ENCODE measurements around the gene SPOCK2.

SPOCK2 gene

DNA sequence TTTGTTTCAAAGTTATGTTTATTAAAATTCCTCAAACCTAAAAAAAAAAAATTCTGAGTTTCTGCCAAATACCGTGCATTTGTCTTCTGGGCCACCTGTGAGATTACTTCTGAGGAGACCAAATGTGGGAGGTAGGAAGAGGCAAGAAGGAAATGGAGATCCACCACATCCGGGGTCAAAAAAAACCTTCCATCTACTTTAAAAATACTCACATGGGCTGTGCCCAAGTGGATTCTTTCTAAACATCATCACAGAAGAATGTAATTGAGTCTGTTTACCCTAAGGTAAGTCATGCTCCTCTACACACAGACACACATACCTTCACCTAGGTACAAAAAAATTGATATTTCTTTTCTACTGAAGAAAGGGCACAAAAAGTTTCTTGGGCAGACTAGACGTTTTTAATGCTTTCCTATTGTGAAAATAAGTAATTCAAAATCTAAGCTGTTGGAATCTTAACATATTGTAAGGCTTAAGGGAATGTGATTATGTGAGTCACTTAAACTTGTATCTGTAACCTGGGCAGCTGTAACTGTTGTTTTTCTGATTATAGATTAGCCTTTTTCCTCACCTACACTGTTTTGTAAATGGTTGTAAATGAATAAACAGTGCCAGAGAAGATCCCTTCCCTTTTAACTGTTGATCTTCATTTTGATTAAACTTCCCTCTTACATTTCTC is 19.1 kb upstream of the SPOCK2 start:
- FAIRE-seq: no peak

- no peak for FAIRE-seq
Measured at GRCh38 chr10:72106896-72107295, 18.5 kb upstream of the SPOCK2 start.

DNA sequence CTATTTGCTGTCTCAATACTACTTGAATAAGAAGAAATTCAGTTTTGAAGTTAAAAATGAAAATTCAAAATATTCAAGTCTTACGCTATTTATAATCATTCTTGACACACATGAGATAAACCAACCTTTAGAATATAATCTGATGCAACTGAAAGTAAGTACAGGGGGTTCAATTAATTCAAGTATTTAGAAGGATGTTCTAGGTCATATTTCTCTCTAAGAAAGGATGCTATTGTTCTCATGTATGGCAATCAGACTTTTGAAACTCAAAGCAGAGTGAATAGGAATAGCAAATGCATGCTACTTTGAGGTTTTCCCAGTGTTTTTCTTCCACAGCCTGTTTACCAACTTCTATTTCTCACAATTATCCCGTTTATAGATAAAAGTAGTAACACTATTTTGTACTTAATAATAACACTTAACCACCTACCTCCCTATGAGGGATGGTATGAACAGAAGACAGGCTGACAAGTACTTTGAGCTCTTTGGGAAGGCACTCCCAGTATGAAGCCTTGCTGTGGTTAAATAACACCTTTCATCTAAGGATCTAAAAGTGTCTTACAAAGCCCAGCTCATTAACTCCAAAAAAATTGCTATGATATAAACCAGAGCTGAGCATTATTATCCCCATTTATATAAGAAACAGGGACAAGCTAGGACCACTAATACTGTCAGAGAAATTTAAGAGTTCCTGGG is 18.0 kb upstream of the SPOCK2 start:
- FAIRE-seq: no peak

- no peak for FAIRE-seq
Measured at GRCh38 chr10:72105710-72106109, 17.4 kb upstream of the SPOCK2 start.

DNA sequence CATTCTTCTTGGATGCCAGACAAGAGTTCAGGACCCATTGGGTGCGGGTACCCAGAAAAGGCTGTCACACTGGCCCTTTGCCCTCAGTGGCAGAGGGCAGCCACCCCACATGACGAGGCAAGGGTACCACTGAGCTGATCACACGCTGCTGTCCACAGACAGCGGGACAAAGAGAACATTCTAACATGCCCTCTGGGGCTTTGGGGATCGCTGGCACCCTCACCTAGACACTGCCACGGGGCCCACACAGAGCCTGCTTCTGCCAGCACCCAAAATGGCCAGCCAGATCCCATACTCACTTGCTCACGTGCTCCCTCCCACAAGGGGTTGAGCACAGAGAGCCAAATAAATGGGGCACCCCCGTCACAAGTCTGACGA is 16.7 kb upstream of the SPOCK2 start:
- no peak for FAIRE-seq

DNA sequence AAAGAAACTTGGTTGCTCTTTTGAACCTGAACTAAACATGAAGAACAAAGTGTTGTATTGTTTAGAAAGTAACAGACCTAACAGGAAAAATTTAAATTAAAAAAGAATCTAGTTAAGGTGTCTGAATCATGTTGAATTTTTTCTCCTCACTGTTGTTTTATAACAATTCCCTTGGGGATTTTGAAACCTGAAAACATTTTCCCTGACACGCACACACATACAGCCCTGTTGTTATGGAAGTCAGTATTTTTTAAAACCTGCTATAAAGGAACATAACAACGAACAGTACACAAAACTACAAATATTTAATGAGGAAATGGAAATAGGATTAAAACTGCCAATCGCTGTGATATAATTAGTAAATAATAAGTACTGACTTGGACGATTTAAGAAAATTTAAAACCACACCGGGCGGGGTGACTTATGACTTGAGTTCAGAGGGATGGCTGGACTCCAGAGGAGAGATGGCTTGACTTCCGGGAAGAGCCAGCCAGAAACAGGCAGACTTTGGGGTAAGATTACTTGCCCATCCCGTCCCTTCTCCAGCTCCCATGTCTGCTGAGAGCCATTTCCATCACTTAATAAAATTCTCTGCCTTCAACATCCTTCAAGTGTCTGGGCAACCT is 16.2 kb upstream of the SPOCK2 start:
- FAIRE-seq: no peak

GRCh38 chr10:72099600-72099921 is 11.2 kb upstream of the SPOCK2 start:
- no peak for FAIRE-seq

DNA sequence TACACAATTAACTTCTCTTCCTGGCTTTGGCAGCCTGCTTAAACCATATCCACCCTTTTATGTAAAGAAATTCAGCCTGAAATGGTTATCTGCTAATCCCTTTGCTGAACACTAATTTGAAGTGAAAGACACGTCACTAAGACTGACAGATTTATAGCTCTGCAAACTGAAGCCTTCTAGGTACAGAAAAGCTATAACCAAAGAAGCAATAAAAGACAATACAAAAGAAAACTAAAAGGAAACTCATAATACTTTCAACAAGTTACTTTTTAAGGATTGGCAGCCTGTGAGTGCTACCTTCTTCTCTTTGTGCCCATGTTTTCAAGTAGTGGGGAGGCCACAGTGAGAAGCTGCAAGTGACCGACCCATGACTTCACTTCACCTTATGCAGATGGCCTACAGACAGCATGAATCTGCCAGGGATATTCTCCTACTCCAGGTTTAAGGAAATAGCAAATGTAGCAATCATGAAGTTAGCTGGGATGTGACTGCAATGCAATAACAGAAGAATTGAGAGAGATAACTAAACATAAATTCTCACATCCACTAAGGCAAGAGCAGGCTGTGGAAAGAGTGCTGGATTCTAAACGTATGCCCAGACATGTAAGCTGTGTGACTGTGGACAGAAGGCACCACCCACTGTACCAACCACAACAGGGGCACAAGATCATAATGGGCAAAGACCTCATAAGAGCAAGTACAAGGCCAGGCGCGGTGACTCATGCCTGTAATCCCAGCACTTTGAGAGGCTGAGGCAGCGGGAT is 10.7 kb upstream of the SPOCK2 start:
- FAIRE-seq: no peak

DNA sequence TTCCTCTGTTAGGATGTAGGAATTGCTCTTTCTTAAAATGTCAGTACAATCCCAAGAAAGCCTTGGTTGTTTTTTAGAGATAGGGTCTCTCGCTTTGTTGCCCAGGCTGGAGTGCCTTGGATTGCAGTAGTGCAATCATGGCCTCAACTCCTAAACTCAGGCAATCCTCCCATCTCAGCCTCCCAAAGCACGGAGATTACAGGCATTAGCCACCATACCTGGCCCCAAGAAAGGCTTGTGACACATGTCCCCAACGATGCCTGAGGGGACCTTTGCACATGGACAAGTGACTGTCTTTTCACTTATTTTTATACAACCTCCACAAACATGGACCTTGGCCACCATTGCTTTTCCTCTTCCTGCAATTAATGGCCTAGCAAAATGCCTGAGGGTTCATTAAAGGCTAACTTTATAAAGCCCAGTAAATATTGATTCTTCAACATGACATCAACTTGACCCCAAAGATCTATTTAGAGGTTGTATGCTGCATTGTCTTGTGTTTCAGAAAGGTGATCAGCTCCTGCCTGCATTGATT is 10.0 kb upstream of the SPOCK2 start:
- no peak for FAIRE-seq

DNA sequence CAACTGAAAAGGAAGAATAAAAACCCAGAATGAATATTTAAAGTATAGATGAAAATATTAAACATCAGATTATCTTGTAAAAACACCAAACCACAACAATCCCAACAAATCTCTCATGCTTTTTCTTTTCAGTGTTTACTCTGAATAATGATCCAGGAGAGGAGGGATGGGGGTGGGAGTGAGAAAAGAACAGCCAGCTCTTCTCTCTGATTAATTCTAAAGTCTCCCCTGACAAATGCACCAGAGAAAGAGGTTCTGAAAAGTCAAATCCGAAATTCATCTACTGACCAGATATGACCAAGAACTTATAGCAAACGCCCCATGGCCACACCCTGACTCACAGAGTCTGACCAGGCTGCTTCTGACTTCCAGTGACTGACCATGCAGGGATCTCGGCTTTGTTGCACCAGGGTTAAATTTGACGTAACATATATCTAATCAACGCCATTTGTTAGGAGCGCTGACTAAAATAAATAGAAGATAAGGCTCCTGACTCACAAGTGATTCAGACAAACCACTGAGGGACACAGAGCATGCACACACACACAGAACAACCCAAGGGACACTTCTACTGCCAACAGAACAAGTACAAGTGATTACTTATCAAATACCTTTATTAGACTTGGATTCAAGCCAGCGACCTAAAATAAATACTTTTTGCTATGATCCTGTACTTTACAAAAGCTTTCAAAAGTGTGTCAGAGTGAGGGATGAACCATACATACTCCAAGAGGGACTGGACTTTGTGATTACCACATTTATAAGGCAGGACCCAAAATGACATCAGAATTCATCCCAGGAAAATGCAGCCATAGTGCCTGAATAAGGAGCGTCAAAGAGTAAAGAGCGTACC is 9.3 kb upstream of the SPOCK2 start:
- FAIRE-seq: no peak

DNA sequence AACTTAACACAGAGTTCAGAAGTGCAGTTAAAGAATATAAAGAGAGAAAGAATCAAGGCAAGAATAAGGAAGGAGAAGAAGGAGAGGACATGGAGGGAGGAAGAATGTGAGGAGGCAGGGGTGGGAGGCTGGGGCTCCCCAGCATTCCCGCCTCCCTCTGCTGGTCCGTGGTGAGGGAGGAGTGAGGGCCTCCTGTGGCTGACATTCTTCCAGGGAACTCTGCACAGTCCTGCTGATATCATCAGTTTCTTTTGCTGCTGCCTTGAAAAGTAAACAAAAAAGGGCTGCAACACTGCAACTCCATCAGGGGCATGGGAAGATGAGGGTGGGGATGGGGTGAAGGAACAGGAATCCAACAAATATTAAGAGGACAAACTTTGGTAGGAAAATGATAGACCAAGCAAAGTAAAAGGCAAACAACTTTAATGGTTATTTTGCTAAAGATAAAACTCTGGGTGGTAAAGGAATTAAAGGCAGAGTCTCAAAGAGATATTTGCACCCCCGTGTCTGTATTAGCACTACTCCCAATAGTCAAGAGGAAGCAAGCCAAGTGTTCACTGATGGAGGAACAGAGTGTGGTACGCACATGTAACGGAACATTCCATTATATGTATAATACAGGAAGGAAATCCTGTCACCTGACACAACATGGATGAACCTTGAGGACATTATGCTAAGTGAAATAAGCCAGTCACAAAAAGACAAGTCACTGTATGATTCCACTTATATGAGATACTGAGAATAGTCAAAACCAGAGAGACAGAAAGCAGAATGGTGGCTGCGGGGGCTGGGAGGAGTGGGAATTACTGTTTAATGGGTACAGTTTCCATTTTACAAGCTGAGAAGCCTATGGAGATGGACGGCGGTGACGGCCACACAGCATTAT is 8.0 kb upstream of the SPOCK2 start:
- FAIRE-seq: no peak

DNA sequence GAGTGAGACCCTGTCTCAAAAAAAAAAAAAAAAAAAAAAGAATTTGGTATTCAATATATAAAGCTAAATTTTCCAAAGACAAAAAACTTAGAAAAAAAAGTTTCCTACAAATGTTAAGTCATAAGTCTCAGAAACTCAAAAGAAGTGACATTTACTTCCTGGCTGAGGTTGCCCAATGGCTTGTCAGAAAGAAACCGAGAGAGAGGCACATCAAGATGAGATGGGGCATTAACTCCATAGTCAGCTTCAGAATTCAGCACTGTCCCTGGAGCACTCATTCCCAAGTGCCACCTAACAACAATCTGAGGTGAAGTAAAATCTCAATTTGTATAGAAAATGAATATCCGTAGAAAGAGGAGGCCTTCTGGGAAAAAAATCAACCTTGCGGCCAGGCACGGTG is 6.8 kb upstream of the SPOCK2 start:
- FAIRE-seq: no peak

DNA sequence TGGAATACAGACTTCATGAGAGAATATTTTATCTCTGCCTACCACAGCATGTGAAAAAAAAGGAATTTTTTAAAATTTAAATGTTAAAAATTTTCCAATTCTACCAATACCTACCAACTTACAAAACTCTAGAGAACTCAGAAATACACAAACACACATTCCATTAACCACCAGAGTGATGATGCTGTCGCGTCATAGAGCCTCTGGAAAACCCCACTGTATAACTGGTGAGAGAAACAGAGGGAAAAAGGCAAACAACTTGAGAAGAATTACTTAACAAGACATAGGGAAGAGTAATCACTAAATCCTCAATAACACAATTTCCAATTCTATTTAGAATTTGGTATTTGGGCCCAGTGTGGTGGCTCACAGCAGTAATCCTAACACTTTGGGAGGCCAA is 6.2 kb upstream of the SPOCK2 start:
- no peak for FAIRE-seq

DNA sequence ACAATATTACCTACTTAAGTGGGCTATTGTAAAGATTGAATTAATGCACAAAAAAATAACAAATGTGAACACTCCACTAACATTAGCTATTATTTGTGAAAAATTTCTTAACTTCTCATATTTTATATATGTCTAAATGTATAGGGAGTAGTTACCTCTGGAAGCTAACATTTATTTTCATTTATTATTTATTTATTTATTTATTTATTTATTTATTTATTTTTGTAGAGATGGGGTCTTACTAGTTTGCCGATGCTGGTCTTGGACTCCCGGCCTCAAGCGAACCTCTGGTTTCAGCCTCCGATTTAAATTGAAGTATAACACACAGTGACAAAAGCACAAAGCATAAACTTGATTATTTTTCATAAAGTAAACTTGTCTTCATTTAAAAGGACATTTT is 5.1 kb upstream of the SPOCK2 start:
- no peak for FAIRE-seq

DNA sequence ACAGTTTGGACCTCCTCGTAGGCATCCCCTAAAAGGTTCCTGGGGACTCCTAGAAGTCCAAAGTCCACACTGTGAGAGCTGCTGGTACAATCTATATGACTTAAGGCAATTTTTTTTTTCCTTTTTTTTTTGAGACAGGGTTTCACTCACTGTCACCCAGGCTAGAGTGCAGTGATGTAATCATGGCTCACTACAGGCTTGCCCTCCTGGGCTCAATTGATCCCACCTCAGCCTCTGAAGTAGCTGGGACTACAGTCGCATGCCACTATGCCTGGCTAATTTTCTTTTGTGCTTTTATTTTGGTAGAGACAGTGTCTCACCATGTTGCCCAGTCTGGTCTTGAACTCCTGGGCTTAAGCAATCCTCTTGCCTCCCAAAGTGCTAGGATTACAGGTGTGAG is 4.6 kb upstream of the SPOCK2 start:
- FAIRE-seq: no peak

DNA sequence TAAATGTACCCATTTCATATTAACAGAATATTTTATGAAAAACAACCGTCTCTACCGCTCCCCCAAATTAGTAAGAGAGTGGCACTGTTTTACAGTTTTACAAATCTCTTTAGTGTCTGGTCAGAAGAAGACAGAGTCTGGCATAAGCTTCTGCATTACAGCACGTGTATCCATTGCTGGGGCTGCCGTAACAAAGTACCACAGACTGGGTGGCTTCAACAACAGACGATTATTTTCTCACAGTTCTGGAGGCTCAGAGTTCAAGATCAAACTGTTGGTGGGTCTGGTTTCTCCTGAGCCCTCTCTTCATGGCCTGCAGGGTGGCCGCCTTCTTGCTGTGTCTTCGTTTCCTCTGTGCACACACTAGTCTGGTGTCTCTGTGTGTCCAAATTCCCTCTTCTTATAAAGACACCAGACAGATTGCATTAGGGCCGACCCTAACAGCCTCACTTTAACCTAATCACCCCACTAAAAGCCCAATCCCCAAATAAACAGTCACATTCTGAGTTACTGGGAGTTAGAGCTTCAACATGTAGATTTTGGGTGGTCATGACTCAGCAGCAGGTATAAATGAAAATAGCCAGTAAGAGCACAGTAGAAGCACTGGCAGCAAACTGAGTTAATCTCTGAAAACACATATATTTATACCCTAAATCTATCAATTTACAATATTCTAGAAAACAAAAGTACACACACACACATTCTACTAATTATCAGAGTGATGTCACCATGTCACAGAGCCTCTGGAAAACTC is 4.0 kb upstream of the SPOCK2 start:
- FAIRE-seq: no peak

DNA sequence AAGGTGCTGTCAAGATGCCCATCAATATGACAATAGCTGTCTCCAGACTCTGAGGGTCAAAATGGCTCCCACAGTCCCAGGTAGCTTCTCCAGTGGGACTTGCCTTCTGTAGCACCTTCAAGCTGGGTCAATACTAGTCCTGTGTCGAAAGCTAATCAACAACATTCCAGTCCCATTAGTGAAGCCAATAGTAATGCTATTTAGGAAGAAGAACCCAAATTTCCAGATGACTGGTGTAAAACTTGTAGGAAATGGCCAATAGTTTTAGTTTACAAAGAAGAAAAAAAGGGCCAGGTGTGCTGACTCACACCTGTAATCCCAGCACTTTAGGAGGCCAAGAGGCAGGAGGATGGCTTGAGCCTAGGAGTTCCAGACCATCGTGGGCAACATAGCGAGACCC is 2.0 kb upstream of the SPOCK2 start:
- no peak for FAIRE-seq

GRCh38 chr10:72089618-72090017 is 1.3 kb upstream of the SPOCK2 start:
- FAIRE-seq: no peak

DNA sequence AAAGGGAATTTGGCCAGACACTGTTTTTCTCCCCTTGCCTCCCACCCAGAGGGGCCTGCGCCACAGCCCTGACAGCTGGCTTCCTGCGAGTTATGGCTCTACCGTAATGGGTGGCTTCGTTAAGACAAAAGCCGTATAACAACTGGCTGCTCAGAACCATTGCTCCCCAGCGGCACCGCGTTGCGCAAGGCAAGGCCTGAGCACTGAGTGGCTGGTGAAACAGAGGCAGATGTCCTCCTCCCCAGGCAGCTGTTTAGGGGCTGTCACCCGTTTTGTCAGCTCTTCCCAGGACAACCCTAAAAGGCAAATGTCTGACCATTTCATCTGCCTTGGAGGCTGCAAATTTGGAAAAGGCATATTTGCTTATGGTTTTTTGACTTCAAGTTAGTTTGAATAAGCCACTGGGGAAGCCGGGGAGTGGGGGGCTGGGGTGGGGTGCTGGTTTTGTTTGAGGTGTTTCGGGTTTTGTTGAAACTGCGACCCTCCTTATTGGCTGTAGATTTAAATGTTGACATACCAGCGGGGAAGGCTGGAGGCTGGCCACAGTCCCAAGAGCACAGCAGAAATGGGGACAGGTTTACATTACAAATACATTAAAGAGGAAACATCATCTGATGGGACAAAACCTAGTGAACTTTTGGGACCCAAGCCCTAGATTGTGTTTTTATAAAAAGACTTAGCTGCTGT is 681 bp upstream of the SPOCK2 start:
- FAIRE-seq: no peak

DNA sequence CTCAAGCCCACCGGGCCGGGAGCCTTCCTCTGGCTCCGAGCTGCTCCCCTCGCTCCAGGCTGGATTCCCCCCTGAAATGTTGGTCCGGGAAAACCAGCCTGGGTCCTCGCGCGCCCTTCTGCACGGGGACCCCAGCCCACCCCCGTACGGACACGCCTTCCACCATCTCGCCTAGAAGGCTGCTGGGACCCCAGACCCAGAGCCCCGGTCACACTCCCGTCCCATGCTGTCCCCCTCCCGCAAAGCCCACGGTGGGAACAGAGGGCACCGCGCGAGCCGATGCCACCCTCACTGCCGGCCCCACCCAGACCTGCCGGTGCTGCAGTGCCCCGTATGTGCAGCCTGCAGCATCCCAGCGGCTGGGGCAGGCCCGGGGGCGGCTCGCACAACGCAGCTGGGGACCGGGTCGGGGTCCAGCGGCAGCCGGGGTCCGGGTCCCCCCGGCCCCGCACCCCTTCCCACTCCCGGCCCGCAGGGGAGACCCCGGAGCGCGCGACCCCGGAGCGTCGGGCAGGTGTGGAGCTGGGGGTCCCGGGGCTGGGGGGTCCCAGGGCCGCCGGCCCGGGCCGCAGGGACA is 871 bp downstream of the SPOCK2 start:
- no peak for FAIRE-seq

All from islet of Langerhans (tissue), 1 donor.